ENCODE measurements around the gene CDC27.

CDC27 gene

GRCh38 chr17:47096343-47096742 is 92.8 kb downstream of the CDC27 start:
- H3K9me3 ChIP-seq (ENCODE audit: control insufficient read depth, insufficient read depth, low read length), result peaks cover 5% of the 10 kb centered on the region; the same call in 1 of the 2 replicates
- H3F3A ChIP-seq (ENCODE audit: control insufficient read depth, insufficient read depth), result peaks cover 32% of the 10 kb centered on the region
- H4K20me1 ChIP-seq (ENCODE audit: control insufficient read depth, insufficient read depth, low read depth, low read length), result no peaks in the 10 kb centered on the region
- peaks cover 80% of the 10 kb centered on the region for H3K4me1 ChIP-seq (ENCODE audit: control insufficient read depth, low read length)
- peak overlapping the region; percentile 79 for H3K4me3 ChIP-seq (ENCODE audit: low read length)
- TF ChIP-seq EZH2phosphoT487 (IDR thresholded peaks at IDR 0.05; ENCODE audit: borderline replicate concordance, low read length) (no peak), CTCF (IDR thresholded peaks at IDR 0.05; ENCODE audit: low read depth, low read length, poor library complexity, severe bottlenecking) (no peak)
- no peaks in the 10 kb centered on the region for H3K9me2 ChIP-seq (replicated peaks; ENCODE audit: control insufficient read depth, low read length)
- peak overlapping the region; percentile 97 for H3K27ac ChIP-seq (ENCODE audit: low read depth, low read length)
- H3K4me2 ChIP-seq (ENCODE audit: low read length), result peak overlapping the region; percentile 74
- H3K27me3 ChIP-seq (ENCODE audit: control insufficient read depth, low read length), result no peaks in the 10 kb centered on the region
- peaks cover 27% of the 10 kb centered on the region for H3K36me3 ChIP-seq (ENCODE audit: control insufficient read depth, low read length)
- peaks cover 80% of the 10 kb centered on the region for H3K79me2 ChIP-seq (ENCODE audit: control insufficient read depth, low read length)

- no peaks in the 10 kb centered on the region for H3K27me3 ChIP-seq (ENCODE audit: control insufficient read depth, low read length)
- H3K27ac ChIP-seq (ENCODE audit: low read depth, low read length), result peak overlapping the region; percentile 11; the same call in 1 of the 2 replicates
- peak overlapping the region; percentile 32; the same call in 1 of the 2 replicates for H3K4me3 ChIP-seq (ENCODE audit: low read length)
- peaks cover 80% of the 10 kb centered on the region for H3K4me1 ChIP-seq (ENCODE audit: control insufficient read depth, low read length)
- H3K4me2 ChIP-seq (ENCODE audit: low read length), result peak overlapping the region; percentile 47
- no peaks in the 10 kb centered on the region for H3K9me2 ChIP-seq (replicated peaks; ENCODE audit: control insufficient read depth, low read length)
- peaks cover 32% of the 10 kb centered on the region for H3F3A ChIP-seq (ENCODE audit: control insufficient read depth, insufficient read depth)
- H3K36me3 ChIP-seq (ENCODE audit: control insufficient read depth, low read length), result peaks cover 27% of the 10 kb centered on the region
- H4K20me1 ChIP-seq (ENCODE audit: control insufficient read depth, insufficient read depth, low read depth, low read length), result no peaks in the 10 kb centered on the region
- H3K9me3 ChIP-seq (ENCODE audit: control insufficient read depth, insufficient read depth, low read length), result peaks cover 5% of the 10 kb centered on the region; the same call in 1 of the 2 replicates
- no peak for TF ChIP-seq CTCF (IDR thresholded peaks at IDR 0.05; ENCODE audit: low read depth, low read length, poor library complexity, severe bottlenecking)
- TF ChIP-seq EZH2phosphoT487 (IDR thresholded peaks at IDR 0.05; ENCODE audit: borderline replicate concordance, low read length), result no peak
- H3K79me2 ChIP-seq (ENCODE audit: control insufficient read depth, low read length), result peaks cover 90% of the 10 kb centered on the region
Observed at GRCh38 chr17:47095268-47095667, 93.8 kb downstream of the CDC27 start.

GRCh38 chr17:47087093-47087492 is 102.0 kb downstream of the CDC27 start:
- Histone ChIP-seq H3K4me1 (ENCODE audit: control insufficient read depth, low read length) (peaks cover 18% of the 10 kb centered on the region), H3K4me2 (ENCODE audit: low read length) (no peak overlapping the region), H3K27me3 (ENCODE audit: control insufficient read depth, low read length) (no peaks in the 10 kb centered on the region), H3K36me3 (ENCODE audit: control insufficient read depth, low read length) (peaks cover 3% of the 10 kb centered on the region; the same call in 1 of the 2 replicates), H3K4me3 (ENCODE audit: low read length) (no peak overlapping the region), H3F3A (ENCODE audit: control insufficient read depth, insufficient read depth) (no peaks in the 10 kb centered on the region), H3K9me2 (replicated peaks; ENCODE audit: control insufficient read depth, low read length) (no peaks in the 10 kb centered on the region), H3K9me3 (ENCODE audit: control insufficient read depth, insufficient read depth, low read length) (no peaks in the 10 kb centered on the region), H3K27ac (ENCODE audit: low read depth, low read length) (no peak overlapping the region), H3K79me2 (ENCODE audit: control insufficient read depth, low read length) (peaks cover 96% of the 10 kb centered on the region), H4K20me1 (ENCODE audit: control insufficient read depth, insufficient read depth, low read depth, low read length) (peaks cover 6% of the 10 kb centered on the region; the same call in 1 of the 2 replicates)
- no peak for TF ChIP-seq EZH2phosphoT487 (IDR thresholded peaks at IDR 0.05; ENCODE audit: borderline replicate concordance, low read length)
- TF ChIP-seq CTCF (IDR thresholded peaks at IDR 0.05; ENCODE audit: low read depth, low read length, poor library complexity, severe bottlenecking), result no peak
